Activated naive CD8-positive, alpha-beta T cell treated with anti-CD3 and anti-CD28 coated beads, Interleukin-2, amount 50 U/mL, for 24 hours (primary cell): ENCODE results near the gene JAML.

Experiments used
- ATAC-seq: fragments of 150-1000 bp; cut with Tn5 transposase; one replicate; pipeline ENCODE4 v1.10.0; 2021
- DNase-seq: peaks from one replicate; pipeline ENCODE4 v3.0.0; 2021
- H3K27ac Mint-ChIP-seq: one replicate; pipeline ENCODE4 v1.8.0; 2021; ENCODE audit warnings: mild to moderate bottlenecking, mixed read lengths
- H3K27me3 Mint-ChIP-seq: one replicate; pipeline ENCODE4 v1.8.0; 2021; ENCODE audit warnings: mixed read lengths
- H3K36me3 Mint-ChIP-seq: one replicate; pipeline ENCODE4 v1.8.0; 2021; ENCODE audit warnings: low read depth, mixed read lengths
- H3K4me1 Mint-ChIP-seq: one replicate; pipeline ENCODE4 v1.8.0; 2021; ENCODE audit warnings: mixed read lengths
- H3K4me3 Mint-ChIP-seq: one replicate; pipeline ENCODE4 v1.8.0; 2021; ENCODE audit warnings: mild to moderate bottlenecking, moderate library complexity, mixed read lengths
- H3K9me3 Mint-ChIP-seq: one replicate; pipeline ENCODE4 v1.8.0; 2021; ENCODE audit warnings: mixed read lengths

JAML gene

GRCh38 chr11:118176778-118177134 lies 48.1 kb downstream of the JAML start:
- H3K4me1 Mint-ChIP-seq: peaks cover 2% of the 10 kb centered on the region
- H3K27me3 Mint-ChIP-seq: peaks cover 13% of the 10 kb centered on the region

DNA sequence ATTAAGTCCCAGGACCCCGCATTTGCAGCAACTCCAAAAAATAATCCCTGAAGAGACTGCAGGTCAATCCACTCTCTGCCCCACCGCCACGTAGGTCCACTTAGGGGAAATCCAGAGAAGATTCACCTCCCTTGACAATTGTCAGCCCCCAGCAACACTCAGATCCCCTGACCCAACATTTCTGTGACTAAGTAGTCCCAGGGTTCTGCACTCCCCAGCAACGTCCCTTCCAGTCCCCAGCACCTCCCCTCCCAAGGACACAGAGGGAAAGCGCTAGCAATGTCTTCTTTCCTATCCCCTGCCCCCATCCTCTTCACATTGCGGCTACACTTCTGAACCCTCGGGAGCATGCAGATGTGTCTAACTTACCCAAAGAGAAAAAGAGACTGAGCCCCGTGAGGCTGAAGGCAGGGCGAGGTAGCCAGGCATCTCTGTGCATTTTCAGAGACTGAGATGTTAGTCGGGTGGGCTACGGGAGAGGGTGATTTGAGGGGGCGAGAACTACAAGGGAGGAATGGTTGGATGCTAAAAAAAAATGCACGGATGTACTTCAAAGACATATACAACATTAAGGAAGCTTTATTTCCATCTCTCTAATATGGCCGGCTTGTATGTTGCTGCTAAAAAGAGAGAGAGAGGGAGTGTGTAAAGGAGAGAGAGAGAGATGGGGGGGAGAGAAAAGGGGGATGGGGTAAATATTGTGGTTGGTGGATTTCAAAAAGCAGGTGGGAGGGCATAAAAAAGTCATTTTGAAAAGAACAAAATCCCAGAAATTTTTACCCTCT lies 48.6 kb downstream of the JAML start, which contains the start of gene SCN2B:
TSS of gene SCN2B (minus strand) at position 647 of the 785 bp plus-strand sequence. CDS start at position 439, 208 bp downstream.
- Mint-ChIP-seq H3K4me1 (peaks cover 2% of the 10 kb centered on the region), H3K27ac (no peak within 1 kb of the TSS), H3K36me3 (no peaks in the 10 kb centered on the region), H3K27me3 (peaks cover 13% of the 10 kb centered on the region), H3K4me3 (no peak within 1 kb of the TSS), H3K9me3 (no peaks in the 10 kb centered on the region)
- ATAC-seq (no peak), DNase-seq (no peak)

More at GRCh38 chr11:118176778-118177134, 48.1 kb downstream of the JAML start:
- Mint-ChIP-seq H3K36me3 (no peaks in the 10 kb centered on the region), H3K27ac (no peak overlapping the region), H3K4me3 (no peak overlapping the region), H3K9me3 (no peaks in the 10 kb centered on the region)
- ATAC-seq (no peak), DNase-seq (no peak)

- no peaks in the 10 kb centered on the region for H3K9me3 Mint-ChIP-seq
- H3K27me3 Mint-ChIP-seq: peaks cover 14% of the 10 kb centered on the region
- no peak overlapping the region for H3K27ac Mint-ChIP-seq
- H3K36me3 Mint-ChIP-seq: no peaks in the 10 kb centered on the region
- H3K4me3 Mint-ChIP-seq: no peak overlapping the region
- H3K4me1 Mint-ChIP-seq: peaks cover 2% of the 10 kb centered on the region
- DNase-seq (no peak), ATAC-seq (no peak)
Measured at GRCh38 chr11:118175031-118175992, 49.5 kb downstream of the JAML start.

GRCh38 chr11:118174006-118174567 lies 50.7 kb downstream of the JAML start:
- Mint-ChIP-seq H3K4me3 (no peak overlapping the region), H3K4me1 (peaks cover 2% of the 10 kb centered on the region), H3K36me3 (no peaks in the 10 kb centered on the region), H3K27me3 (peaks cover 16% of the 10 kb centered on the region), H3K9me3 (no peaks in the 10 kb centered on the region), H3K27ac (no peak overlapping the region)
- ATAC-seq (no peak), DNase-seq (no peak)

GRCh38 chr11:118172356-118172755 lies 52.5 kb downstream of the JAML start:
- no peak for ATAC-seq
- Mint-ChIP-seq H3K27me3 (peaks cover 14% of the 10 kb centered on the region), H3K36me3 (no peaks in the 10 kb centered on the region), H3K4me1 (peaks cover 2% of the 10 kb centered on the region), H3K9me3 (no peaks in the 10 kb centered on the region), H3K4me3 (no peak overlapping the region), H3K27ac (no peak overlapping the region)
- DNase-seq: no peak

DNA sequence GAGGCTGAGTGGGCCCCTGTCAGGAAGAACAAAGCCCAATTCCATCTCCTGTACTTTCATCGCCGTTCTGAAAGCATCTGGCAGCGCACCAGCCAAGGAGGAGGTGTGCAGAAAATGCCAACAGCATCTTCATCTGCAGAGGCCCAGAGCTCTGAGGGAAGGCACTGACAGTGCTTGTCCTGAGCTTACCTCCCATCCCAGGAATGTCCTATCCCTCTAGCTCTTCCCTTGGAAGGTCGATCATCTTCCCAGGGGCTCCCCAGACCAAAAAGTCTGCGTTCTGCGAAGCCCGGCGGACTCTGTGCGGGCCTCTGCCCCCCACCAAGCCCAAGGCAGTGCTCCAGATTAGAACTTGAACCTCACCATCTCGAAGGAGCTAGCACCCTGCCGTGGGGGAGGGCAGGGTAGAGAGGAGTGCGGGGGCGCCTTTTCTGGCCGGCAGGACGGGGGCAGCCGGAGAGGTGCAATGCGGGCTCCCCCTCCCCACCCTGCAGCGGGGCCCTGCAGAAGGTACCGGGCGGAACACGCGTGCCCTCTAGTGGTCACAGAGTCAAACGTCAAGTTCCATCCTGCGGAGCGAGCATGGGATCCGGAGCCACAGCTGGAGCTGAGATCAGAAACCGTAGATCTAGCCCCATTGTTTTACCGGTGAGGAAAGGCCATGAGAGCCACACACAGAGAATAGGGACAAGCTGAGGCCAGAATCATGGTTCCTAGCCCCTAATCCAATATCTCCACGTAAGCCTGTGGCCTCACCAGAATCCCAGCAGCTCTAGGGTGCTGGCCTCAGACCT lies 53.3 kb downstream of the JAML start:
- peak; percentile 80 for DNase-seq
- no peak overlapping the region for H3K4me3 Mint-ChIP-seq
- ATAC-seq: peak; percentile 76
- no peaks in the 10 kb centered on the region for H3K9me3 Mint-ChIP-seq
- no peaks in the 10 kb centered on the region for H3K36me3 Mint-ChIP-seq
- H3K4me1 Mint-ChIP-seq: peaks cover 2% of the 10 kb centered on the region
- H3K27me3 Mint-ChIP-seq: peaks cover 12% of the 10 kb centered on the region
- no peak overlapping the region for H3K27ac Mint-ChIP-seq

DNA sequence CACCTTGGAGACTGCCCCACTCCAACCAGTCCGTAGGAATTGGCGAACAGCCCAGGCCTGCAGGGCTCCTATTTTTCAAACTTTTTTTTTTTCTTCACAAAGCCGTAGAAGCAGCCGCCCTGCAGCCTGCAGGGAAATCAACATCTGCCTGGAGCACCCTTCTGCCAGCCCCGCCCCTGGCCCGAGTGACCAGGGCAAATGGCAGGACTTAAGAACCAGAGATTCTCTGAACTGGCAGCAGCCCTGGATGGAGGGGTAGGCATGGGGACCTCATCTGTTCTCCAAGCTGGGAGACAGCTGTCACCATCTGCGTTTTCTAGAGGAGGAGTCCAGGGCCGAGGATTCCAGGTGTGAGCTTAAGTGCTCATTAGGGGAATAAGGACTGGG lies 53.9 kb downstream of the JAML start:
- ATAC-seq (no peak), DNase-seq (no peak)
- Mint-ChIP-seq H3K27ac (no peak overlapping the region), H3K27me3 (peaks cover 12% of the 10 kb centered on the region), H3K9me3 (no peaks in the 10 kb centered on the region), H3K36me3 (no peaks in the 10 kb centered on the region), H3K4me3 (no peak overlapping the region), H3K4me1 (peaks cover 2% of the 10 kb centered on the region)

GRCh38 chr11:118170231-118170630 lies 54.6 kb downstream of the JAML start:
- no peaks in the 10 kb centered on the region for H3K9me3 Mint-ChIP-seq

GRCh38 chr11:118169300-118170140 lies 55.3 kb downstream of the JAML start:
- Mint-ChIP-seq H3K27me3 (peaks cover 15% of the 10 kb centered on the region), H3K4me3 (no peak overlapping the region), H3K36me3 (no peaks in the 10 kb centered on the region), H3K9me3 (no peaks in the 10 kb centered on the region), H3K4me1 (peaks cover 2% of the 10 kb centered on the region), H3K27ac (no peak overlapping the region)
- ATAC-seq: no peak
- DNase-seq: no peak

More at GRCh38 chr11:118170231-118170630, 54.6 kb downstream of the JAML start:
- Mint-ChIP-seq H3K27ac (no peak overlapping the region), H3K36me3 (no peaks in the 10 kb centered on the region), H3K4me3 (no peak overlapping the region), H3K27me3 (peaks cover 14% of the 10 kb centered on the region), H3K4me1 (peaks cover 2% of the 10 kb centered on the region)
- ATAC-seq (no peak), DNase-seq (no peak)

GRCh38 chr11:118168751-118169150 lies 56.1 kb downstream of the JAML start:
- no peak for ATAC-seq
- peaks cover 2% of the 10 kb centered on the region for H3K4me1 Mint-ChIP-seq
- no peaks in the 10 kb centered on the region for H3K9me3 Mint-ChIP-seq
- no peak overlapping the region for H3K27ac Mint-ChIP-seq
- no peak overlapping the region for H3K4me3 Mint-ChIP-seq
- no peak for DNase-seq
- peaks cover 18% of the 10 kb centered on the region for H3K27me3 Mint-ChIP-seq
- no peaks in the 10 kb centered on the region for H3K36me3 Mint-ChIP-seq

DNA sequence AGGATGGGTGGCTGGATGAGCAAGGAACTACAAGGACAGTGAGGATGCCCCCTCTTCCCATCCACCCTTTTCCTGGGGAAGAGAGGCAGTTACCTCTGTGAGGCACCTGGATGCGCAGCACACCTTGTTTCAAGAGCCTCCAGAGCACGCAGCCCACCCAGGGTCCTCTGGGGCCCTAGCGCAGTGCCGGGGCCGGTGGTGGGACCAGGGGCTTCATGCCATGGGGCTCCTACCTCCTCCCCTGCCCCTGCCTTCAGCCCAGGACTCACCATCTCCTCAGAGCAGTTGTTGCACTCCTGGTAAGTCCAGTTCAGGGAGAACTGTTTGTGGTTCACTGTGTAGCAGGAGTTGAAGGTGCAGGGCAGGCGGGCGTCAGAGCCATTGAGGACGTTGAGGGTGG lies 56.5 kb downstream of the JAML start:
- Mint-ChIP-seq H3K27ac (no peak overlapping the region), H3K36me3 (no peaks in the 10 kb centered on the region), H3K4me3 (no peak overlapping the region), H3K4me1 (peaks cover 2% of the 10 kb centered on the region), H3K9me3 (no peaks in the 10 kb centered on the region), H3K27me3 (peaks cover 18% of the 10 kb centered on the region)
- no peak for DNase-seq
- ATAC-seq: no peak

DNA sequence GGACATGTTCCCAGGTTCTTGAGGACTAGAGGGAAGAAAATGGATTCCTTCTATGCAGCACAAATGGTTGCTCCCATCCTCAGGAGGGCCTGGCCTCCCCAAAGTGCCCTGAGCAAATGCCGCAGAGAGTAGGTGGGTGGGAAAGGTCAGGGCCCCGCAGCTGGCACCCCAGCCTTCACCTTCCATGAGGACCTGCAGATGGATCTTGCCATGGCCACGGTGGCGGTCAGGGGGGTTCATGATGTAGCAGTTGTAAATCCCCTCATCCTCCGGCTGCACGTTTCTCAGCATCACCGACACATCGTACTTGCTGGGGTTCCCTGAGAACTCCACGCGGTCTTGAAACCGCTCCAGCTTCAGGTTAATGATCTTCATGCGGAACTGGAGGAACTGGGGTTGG lies 56.9 kb downstream of the JAML start:
- Mint-ChIP-seq H3K36me3 (no peaks in the 10 kb centered on the region), H3K27me3 (peaks cover 21% of the 10 kb centered on the region), H3K9me3 (no peaks in the 10 kb centered on the region), H3K27ac (no peak overlapping the region), H3K4me3 (no peak overlapping the region), H3K4me1 (peaks cover 2% of the 10 kb centered on the region)
- ATAC-seq (no peak), DNase-seq (no peak)

DNA sequence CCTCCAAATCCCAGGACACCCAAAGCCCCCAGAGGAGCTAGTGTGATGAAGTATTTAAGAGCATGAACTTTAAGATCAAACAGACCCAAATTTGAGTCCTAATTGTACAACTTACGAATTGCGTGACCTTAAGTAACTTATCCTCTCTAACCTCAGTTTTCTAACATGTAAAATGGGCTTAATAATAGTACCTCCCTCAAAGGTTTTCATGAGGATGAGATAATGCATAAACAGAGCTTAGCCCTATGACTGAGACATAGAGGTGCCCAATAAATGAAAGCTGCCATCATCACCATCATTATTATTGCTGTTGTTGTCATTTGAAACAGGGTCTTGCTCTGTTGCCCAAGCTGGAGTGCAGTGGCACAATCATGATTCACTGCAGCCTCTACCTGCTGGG lies 57.6 kb downstream of the JAML start:
- H3K36me3 Mint-ChIP-seq: no peaks in the 10 kb centered on the region
- H3K4me3 Mint-ChIP-seq: no peak overlapping the region
- no peak for DNase-seq
- H3K27ac Mint-ChIP-seq: no peak overlapping the region
- H3K4me1 Mint-ChIP-seq: peaks cover 2% of the 10 kb centered on the region
- no peak for ATAC-seq
- H3K27me3 Mint-ChIP-seq: peaks cover 19% of the 10 kb centered on the region
- H3K9me3 Mint-ChIP-seq: no peaks in the 10 kb centered on the region
